Neural progenitor cell (in vitro differentiated cells): Measurements from ENCODE around the gene AHI1. TPM values are rescaled to one million over a fixed set of nuclear protein-coding genes. Genes with fewer than 3 reads are reported as not detected.

Experiments used
- DNase-seq: peaks from one replicate; pipeline ENCODE4 v3.0.0-alpha.2; 2016; ENCODE audit warnings: low spot score
- H2AFZ ChIP-seq: fragments of 200-600 bp; sonication (generic); replicated peaks from 2 replicates; pipeline ENCODE4 v1.6.1; 2016; ENCODE audit warnings: antibody characterized with exemption
- H3F3A ChIP-seq: fragments of 200-600 bp; sonication (generic); 2 replicates; pipeline ENCODE4 v1.6.1; 2016; ENCODE audit warnings: antibody characterized with exemption, low read depth
- H3K27ac ChIP-seq: fragments of 200-600 bp; sonication (generic); 2 replicates; pipeline ENCODE4 v1.5.1; 2016; ENCODE audit warnings: mild to moderate bottlenecking
- H3K27me3 ChIP-seq: fragments of 200-600 bp; sonication (generic); 2 replicates; pipeline ENCODE4 v1.6.1; 2016; ENCODE audit warnings: mild to moderate bottlenecking, moderate library complexity
- H3K36me3 ChIP-seq: fragments of 200-600 bp; sonication (generic); 2 replicates; pipeline ENCODE4 v1.5.1; 2016
- H3K4me1 ChIP-seq: fragments of 200-600 bp; sonication (generic); 2 replicates; pipeline ENCODE4 v1.6.1; 2016; ENCODE audit warnings: mixed run types
- H3K4me2 ChIP-seq: fragments of 200-600 bp; sonication (generic); 2 replicates; pipeline ENCODE4 v1.6.1; 2016
- H3K4me3 ChIP-seq: fragments of 200-600 bp; sonication (generic); 2 replicates; pipeline ENCODE4 v1.5.1; 2016
- H3K79me2 ChIP-seq: fragments of 200-600 bp; sonication (generic); 2 replicates; pipeline ENCODE4 v1.6.1; 2016; ENCODE audit warnings: low read depth
- H3K9ac ChIP-seq: fragments of 200-600 bp; sonication (generic); 2 replicates; pipeline ENCODE4 v1.6.1; 2016
- H3K9me3 ChIP-seq: fragments of 200-600 bp; sonication (generic); 2 replicates; pipeline ENCODE4 v1.5.1; 2016; ENCODE audit warnings: low read depth
- H4K20me1 ChIP-seq: fragments of 200-600 bp; sonication (generic); 2 replicates; pipeline ENCODE4 v1.6.1; 2016; ENCODE audit warnings: low read depth
- H3K27ac Mint-ChIP-seq: 3 replicates; pipeline ENCODE4 v1.8.0; 2021; ENCODE audit warnings: mixed read lengths
- H3K27me3 Mint-ChIP-seq: 2 replicates; pipeline ENCODE4 v1.8.0; 2022; ENCODE audit warnings: low read depth, mild to moderate bottlenecking, inconsistent platforms, moderate library complexity, mixed read lengths; ENCODE audit not compliant: insufficient read depth
- H3K36me3 Mint-ChIP-seq: 3 replicates; pipeline ENCODE4 v1.8.0; 2021; ENCODE audit warnings: mixed read lengths
- H3K4me1 Mint-ChIP-seq: 3 replicates; pipeline ENCODE4 v1.8.0; 2021; ENCODE audit warnings: mixed read lengths
- H3K4me3 Mint-ChIP-seq: 3 replicates; pipeline ENCODE4 v1.8.0; 2021; ENCODE audit warnings: mild to moderate bottlenecking, moderate library complexity, mixed read lengths
- H3K9me3 Mint-ChIP-seq: 3 replicates; pipeline ENCODE4 v1.8.0; 2020; ENCODE audit warnings: mixed read lengths
- CTCF ChIP-seq: fragments of 200-600 bp; sonication (generic); IDR thresholded peaks from 2 replicates; pipeline ENCODE4 v1.5.1; 2017; ENCODE audit warnings: antibody characterized with exemption, mild to moderate bottlenecking
- EZH2 ChIP-seq: fragments of 200-600 bp; sonication (generic); IDR thresholded peaks from 2 replicates; pipeline ENCODE4 v1.6.1; 2017; ENCODE audit warnings: antibody characterized with exemption, mild to moderate bottlenecking, moderate library complexity
- EZH2phosphoT487 ChIP-seq: fragments of 200-600 bp; sonication (generic); IDR thresholded peaks from 2 replicates; pipeline ENCODE4 v1.6.1; 2017; ENCODE audit warnings: antibody characterized with exemption
- total RNA-seq: library from RNA; depleted of rRNA; stranded (reverse); fragments of >200 nt; gene quantifications from 2 replicates; pipeline ENCODE4 v1.2.3, GENCODE V29; 2015; ENCODE audit warnings: low replicate concordance

Gene AHI1
- total RNA-seq, 1 donor from 2014 or later = 26.2 TPM

GRCh38 chr6:135503703-135504475, 6.3 kb upstream of the AHI1 start:
- Mint-ChIP-seq H3K27ac (no peak overlapping the region), H3K4me1 (no peaks in the 10 kb centered on the region), H3K36me3 (no peaks in the 10 kb centered on the region), H3K9me3 (no peaks in the 10 kb centered on the region), H3K27me3 (no peaks in the 10 kb centered on the region), H3K4me3 (no peak overlapping the region)
- no peak for TF ChIP-seq CTCF
- no peak for TF ChIP-seq EZH2phosphoT487
- TF ChIP-seq EZH2 = no peak
- H2AFZ ChIP-seq = no peak overlapping the region
- H4K20me1 ChIP-seq = no peaks in the 10 kb centered on the region
- H3K79me2 ChIP-seq = no peaks in the 10 kb centered on the region
- no peaks in the 10 kb centered on the region for H3F3A ChIP-seq
- H3K27me3 ChIP-seq = no peaks in the 10 kb centered on the region
- H3K36me3 ChIP-seq = no peaks in the 10 kb centered on the region
- H3K4me2 ChIP-seq = no peak overlapping the region
- no peak overlapping the region for H3K4me3 ChIP-seq
- no peak overlapping the region for H3K27ac ChIP-seq
- peak; percentile 2 for DNase-seq
- no peaks in the 10 kb centered on the region for H3K4me1 ChIP-seq
- H3K9me3 ChIP-seq = no peaks in the 10 kb centered on the region
- no peak overlapping the region for H3K9ac ChIP-seq

GRCh38 chr6:135499441-135500340, 2.2 kb upstream of the AHI1 start:
- Histone ChIP-seq H3K27ac (no peak overlapping the region), H3K4me2 (no peak overlapping the region), H3K9ac (no peak overlapping the region), H3K36me3 (no peaks in the 10 kb centered on the region), H3K27me3 (no peaks in the 10 kb centered on the region), H3K79me2 (peaks cover 21% of the 10 kb centered on the region), H2AFZ (peak overlapping the region; percentile 94), H4K20me1 (no peaks in the 10 kb centered on the region), H3K4me3 (no peak overlapping the region), H3K4me1 (peaks cover 17% of the 10 kb centered on the region), H3K9me3 (no peaks in the 10 kb centered on the region), H3F3A (no peaks in the 10 kb centered on the region)
- H3K27ac Mint-ChIP-seq = no peak overlapping the region
- TF ChIP-seq EZH2 (no peak), CTCF (no peak), EZH2phosphoT487 (no peak)
- no peak for DNase-seq
- no peak overlapping the region for H3K4me3 Mint-ChIP-seq
- H3K9me3 Mint-ChIP-seq = no peaks in the 10 kb centered on the region
- H3K36me3 Mint-ChIP-seq = no peaks in the 10 kb centered on the region
- H3K4me1 Mint-ChIP-seq = peaks cover 10% of the 10 kb centered on the region
- H3K27me3 Mint-ChIP-seq = no peaks in the 10 kb centered on the region

GRCh38 chr6:135498185-135498841, 773 bp upstream of the AHI1 start:
- Mint-ChIP-seq H3K27ac (no peak overlapping the region), H3K27me3 (no peaks in the 10 kb centered on the region), H3K9me3 (no peaks in the 10 kb centered on the region), H3K4me1 (peaks cover 10% of the 10 kb centered on the region), H3K4me3 (no peak overlapping the region), H3K36me3 (no peaks in the 10 kb centered on the region)
- peak overlapping the region; percentile 85 for H3K4me3 ChIP-seq
- H3F3A ChIP-seq = no peaks in the 10 kb centered on the region
- H3K79me2 ChIP-seq = peaks cover 21% of the 10 kb centered on the region
- H3K9me3 ChIP-seq = no peaks in the 10 kb centered on the region
- peak overlapping the region; percentile 36 for H3K9ac ChIP-seq
- H2AFZ ChIP-seq = peak overlapping the region; percentile 94
- peak overlapping the region; percentile 40 for H3K27ac ChIP-seq
- peak overlapping the region; percentile 83 for H3K4me2 ChIP-seq
- H3K4me1 ChIP-seq = peaks cover 17% of the 10 kb centered on the region
- peak; percentile 35 for DNase-seq
- no peaks in the 10 kb centered on the region for H4K20me1 ChIP-seq
- no peaks in the 10 kb centered on the region for H3K27me3 ChIP-seq
- TF ChIP-seq EZH2 (peak; percentile 20), EZH2phosphoT487 (no peak), CTCF (no peak)
- no peaks in the 10 kb centered on the region for H3K36me3 ChIP-seq
